IMR-90 (cell line): ENCODE measurements around the gene PAM.

Experiments used
- CEBPB ChIP-seq: IDR thresholded peaks from 2 replicates; pipeline ENCODE4 v1.6.1; 2012; ENCODE audit warnings: low read depth, low read length, improper control_type of control experiment
- CTCF ChIP-seq: conservative IDR thresholded peaks from 2 replicates; pipeline ENCODE4 v1.5.1; 2012; ENCODE audit warnings: mild to moderate bottlenecking, low read depth, low read length, improper control_type of control experiment
- MXI1 ChIP-seq: IDR thresholded peaks from 2 replicates; pipeline ENCODE4 v1.6.1; 2012; ENCODE audit warnings: low read depth, mild to moderate bottlenecking, low read length, moderate library complexity, borderline replicate concordance
- POLR2A ChIP-seq: IDR thresholded peaks from 2 replicates; pipeline ENCODE4 v1.6.1; 2012; ENCODE audit warnings: mild to moderate bottlenecking, low read depth, low read length
- RCOR1 ChIP-seq: IDR thresholded peaks from 2 replicates; pipeline ENCODE4 v1.6.1; 2012; ENCODE audit warnings: mild to moderate bottlenecking, low read length, improper control_type of control experiment; ENCODE audit not compliant: insufficient replicate concordance
- RFX5 ChIP-seq: IDR thresholded peaks from 2 replicates; pipeline ENCODE4 v1.8.0; 2012; ENCODE audit warnings: low read depth, mild to moderate bottlenecking, low read length, moderate library complexity
- SMC3 ChIP-seq: fragments of 150-350 bp; IDR thresholded peaks from 2 replicates; pipeline ENCODE4 v1.6.1; 2016; ENCODE audit warnings: low read depth, mild to moderate bottlenecking, antibody characterized with exemption, low read length, moderate library complexity

GRCh38 chr5:102802708-102803458 is 47.8 kb downstream of the PAM start:
- TF ChIP-seq CTCF = no peak
- no peak for TF ChIP-seq POLR2A
- TF ChIP-seq SMC3 = no peak
- TF ChIP-seq MXI1 = no peak
- TF ChIP-seq RCOR1 = no peak
- no peak for TF ChIP-seq CEBPB
- TF ChIP-seq RFX5 = no peak
